Esophagus (tissue), 2 donors: ENCODE data around the gene HOOK1. TPM values are rescaled to one million over a fixed set of nuclear protein-coding genes. Genes with fewer than 3 reads are reported as not detected.
"Not testable (repeated sequence)": the region's sequence is repeated elsewhere in the genome, so short reads cannot be mapped to it uniquely, and the experiment has no call there.

Experiments used
- H3K27ac ChIP-seq, 2 donors: one replicate each; pipeline ENCODE4 v1.5.1; 2013; ENCODE audit warnings: low read depth in 2 of 2, mild to moderate bottlenecking in 2 of 2, inconsistent platforms in 1 of 2, low read length in 1 of 2, moderate library complexity in 1 of 2
- H3K27me3 ChIP-seq, 2 donors: one replicate each; pipeline ENCODE4 v1.6.1; 2013; ENCODE audit warnings: low read length in 2 of 2, control low read depth in 1 of 2, mild to moderate bottlenecking in 1 of 2; ENCODE audit not compliant: insufficient read depth in 2 of 2, control insufficient read depth in 1 of 2
- H3K36me3 ChIP-seq, 2 donors: one replicate each; pipeline ENCODE4 v1.6.1; 2013; ENCODE audit warnings: low read length in 1 of 2; ENCODE audit not compliant: control insufficient read depth in 2 of 2, insufficient read depth in 2 of 2
- H3K4me1 ChIP-seq, 2 donors: one replicate each; pipeline ENCODE4 v1.6.1; 2013; ENCODE audit warnings: low read length in 1 of 2; ENCODE audit not compliant: control insufficient read depth in 2 of 2, insufficient read depth in 2 of 2
- H3K4me3 ChIP-seq, 2 donors: one replicate each; pipeline ENCODE4 v1.5.1; 2013; ENCODE audit warnings: low read length in 2 of 2, mild to moderate bottlenecking in 2 of 2, low read depth in 1 of 2, moderate library complexity in 1 of 2
- H3K9me3 ChIP-seq, 2 donors: one replicate each; pipeline ENCODE4 v1.6.1; 2013; ENCODE audit warnings: mild to moderate bottlenecking in 2 of 2, low read depth in 1 of 2, low read length in 1 of 2, moderate library complexity in 1 of 2; ENCODE audit not compliant: control insufficient read depth in 2 of 2, insufficient read depth in 1 of 2
- whole genome bisulfite sequencing, 2 donors: extraction: QIAGEN DNeasy Blood & Tissue Kit; methylation state at CpG; one replicate each; pipeline ENCODE4 v1.1.7; 2013; 5-methylcytosine and 5-hydroxymethylcytosine counted together
- polyA plus RNA-seq, 2 donors: library from polyadenylated mRNA; stranded (reverse); fragments of 200-250 nt; gene quantifications; one replicate each; pipeline ENCODE4 v1.2.3, GENCODE V29; 2013
- donor health status: healthy with polysubstance abuse.
- donor health status: Bipolar disorder and iron deficiency.

HOOK1 gene
- polyA plus RNA-seq, 2 donors = 9.2 to 14.1 TPM

- H3K27me3 ChIP-seq = no peaks in the 10 kb centered on the region
- WGBS, 2 donors = 83 to 90% methylated on average over 2 of the region's 2 CpGs
- no peak overlapping the region for H3K27ac ChIP-seq
Measured at GRCh38 chr1:59919746-59920145, 105.0 kb downstream of the HOOK1 start.

GRCh38 chr1:59921258-59921899 is 106.6 kb downstream of the HOOK1 start:
- WGBS, 2 donors = 59 to 68% methylated on average over 6 of the region's 6 CpGs
- H3K9me3 ChIP-seq, H3K27me3 ChIP-seq, H3K4me1 ChIP-seq, H3K27ac ChIP-seq, H3K4me3 ChIP-seq, H3K36me3 ChIP-seq: not testable (repeated sequence)

More at GRCh38 chr1:59919746-59920145, 105.0 kb downstream of the HOOK1 start:
- no peaks in the 10 kb centered on the region for H3K9me3 ChIP-seq
- H3K4me3 ChIP-seq = no peak overlapping the region
- H3K4me1 ChIP-seq = no peaks in the 10 kb centered on the region
- H3K36me3 ChIP-seq = no peaks in the 10 kb centered on the region

- Histone ChIP-seq H3K27me3 (peaks cover 0 to 3% of the 10 kb centered on the region in 2 donors), H3K9me3 (no peaks in the 10 kb centered on the region)
Measured at GRCh38 chr1:59924653-59925052, 109.9 kb downstream of the HOOK1 start.

More at GRCh38 chr1:59924653-59925052, 109.9 kb downstream of the HOOK1 start:
- Histone ChIP-seq H3K4me3 (no peak overlapping the region), H3K36me3 (no peaks in the 10 kb centered on the region), H3K4me1 (peaks cover 0 to 3% of the 10 kb centered on the region in 2 donors), H3K27ac (no peak overlapping the region)

Other genes with a start within 250 kb of the HOOK1 start
- 10 to 100 TPM in 1 of 2 donors, 1 to 10 TPM in 1; 9.5 to 21.4 TPM for gene CYP2J2, start 111.8 kb downstream of the HOOK1 start, polyA plus RNA-seq